IPS-NIHi7 (cell line): Measurements from ENCODE around the gene PBX3.

Source experiments
- DNase-seq: peaks from one replicate; pipeline ENCODE4 v3.0.0; 2012; ENCODE audit warnings: mixed read lengths; ENCODE audit errors: extremely low spot score

Gene PBX3

GRCh38 chr9:125973547-125973946, 226.4 kb downstream of the PBX3 start:
- DNase-seq: no peak

DNA sequence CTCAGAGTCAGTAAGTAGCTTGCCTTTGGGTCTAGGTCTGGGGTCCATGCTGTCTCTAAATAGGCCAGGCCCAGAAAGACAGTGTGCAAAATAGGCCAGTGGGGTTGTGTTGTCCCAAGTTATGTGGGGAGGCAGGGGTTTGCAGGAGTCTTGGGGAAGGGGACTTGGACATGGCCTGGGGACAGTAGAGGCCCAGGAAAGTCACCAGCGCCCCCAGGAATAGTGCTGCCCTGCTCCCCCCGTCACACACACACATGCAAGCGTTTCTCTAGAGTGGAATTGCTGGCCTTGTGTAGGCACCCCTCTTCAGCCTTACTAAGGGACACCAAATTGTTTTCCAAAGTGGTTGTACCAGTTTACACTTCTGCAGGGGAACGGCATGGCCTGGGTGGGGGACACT, 227.5 kb downstream of the PBX3 start:
- DNase-seq: no peak

- DNase-seq: no peak
Observed at GRCh38 chr9:125977223-125977622, 230.1 kb downstream of the PBX3 start.

- DNase-seq: no peak
Observed at GRCh38 chr9:125979383-125979782, 232.2 kb downstream of the PBX3 start.

DNA sequence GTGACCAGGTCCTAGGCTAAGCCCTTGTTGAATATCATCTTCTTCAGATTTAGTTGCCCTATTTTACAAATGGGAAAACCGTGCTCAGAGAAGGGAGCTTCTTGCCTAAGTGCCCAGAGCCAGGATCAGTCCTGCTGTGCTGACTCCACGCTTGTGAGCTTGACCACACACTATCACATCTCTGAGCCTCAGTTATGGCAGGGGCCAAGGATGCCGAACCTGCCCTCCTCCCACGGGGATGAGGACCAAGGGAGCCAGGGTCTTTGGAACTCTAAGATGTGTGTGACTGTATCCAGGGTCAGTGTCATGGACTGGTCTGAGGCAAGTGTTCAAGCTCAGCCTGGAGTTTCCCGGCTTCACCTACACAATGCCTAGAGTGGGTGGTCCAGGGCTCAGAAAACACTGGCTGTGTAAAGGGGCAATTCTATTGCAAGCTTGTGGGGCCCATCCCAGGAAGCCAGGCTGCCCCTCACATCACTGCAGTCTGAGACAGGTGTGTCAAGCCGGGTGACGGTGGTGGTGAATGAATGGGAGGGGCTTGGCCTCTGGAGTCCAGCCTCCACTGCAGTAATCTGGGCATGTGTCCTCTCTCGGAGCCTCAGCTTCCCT, 235.7 kb downstream of the PBX3 start:
- DNase-seq: no peak

GRCh38 chr9:125983681-125984080, 236.5 kb downstream of the PBX3 start:
- no peak for DNase-seq

GRCh38 chr9:125984461-125984860, 237.3 kb downstream of the PBX3 start:
- no peak for DNase-seq

DNA sequence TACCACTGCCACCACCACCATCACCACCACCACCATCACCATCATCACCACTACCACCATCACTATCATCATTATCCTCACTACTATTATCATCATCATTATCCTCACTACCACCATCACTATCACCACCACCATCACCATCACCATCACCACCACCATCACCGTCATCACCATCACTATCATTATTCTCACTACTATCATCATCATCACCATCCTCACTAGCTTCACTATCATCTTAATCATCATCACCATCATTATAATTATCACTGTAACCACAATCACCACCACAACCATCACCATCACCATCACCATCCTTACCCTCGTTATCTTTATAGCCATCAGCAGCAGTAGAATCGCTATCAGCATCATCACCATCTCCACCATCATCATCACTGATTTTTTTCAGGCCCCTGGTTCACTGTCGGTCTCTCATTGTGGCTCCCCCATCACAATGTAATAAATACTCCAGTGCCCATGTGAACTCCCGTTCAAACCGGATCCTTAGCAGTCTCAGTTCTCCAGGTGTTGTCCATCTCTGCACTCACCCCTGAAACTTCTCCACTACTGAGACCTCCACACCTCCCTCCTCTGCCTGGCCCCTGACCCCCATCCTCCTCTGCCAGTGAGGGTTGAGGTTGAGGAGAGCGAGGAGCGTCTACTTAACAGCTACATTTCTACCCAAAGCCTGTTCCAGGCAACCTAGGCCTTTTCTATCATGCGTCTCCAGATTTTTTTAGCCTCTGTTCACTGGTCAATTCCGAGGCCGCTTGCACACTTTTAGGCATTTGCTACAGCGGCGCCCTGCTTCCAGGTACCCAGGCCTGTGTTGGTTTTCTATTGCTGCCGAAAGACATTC, 238.2 kb downstream of the PBX3 start:
- DNase-seq: no peak

DNA sequence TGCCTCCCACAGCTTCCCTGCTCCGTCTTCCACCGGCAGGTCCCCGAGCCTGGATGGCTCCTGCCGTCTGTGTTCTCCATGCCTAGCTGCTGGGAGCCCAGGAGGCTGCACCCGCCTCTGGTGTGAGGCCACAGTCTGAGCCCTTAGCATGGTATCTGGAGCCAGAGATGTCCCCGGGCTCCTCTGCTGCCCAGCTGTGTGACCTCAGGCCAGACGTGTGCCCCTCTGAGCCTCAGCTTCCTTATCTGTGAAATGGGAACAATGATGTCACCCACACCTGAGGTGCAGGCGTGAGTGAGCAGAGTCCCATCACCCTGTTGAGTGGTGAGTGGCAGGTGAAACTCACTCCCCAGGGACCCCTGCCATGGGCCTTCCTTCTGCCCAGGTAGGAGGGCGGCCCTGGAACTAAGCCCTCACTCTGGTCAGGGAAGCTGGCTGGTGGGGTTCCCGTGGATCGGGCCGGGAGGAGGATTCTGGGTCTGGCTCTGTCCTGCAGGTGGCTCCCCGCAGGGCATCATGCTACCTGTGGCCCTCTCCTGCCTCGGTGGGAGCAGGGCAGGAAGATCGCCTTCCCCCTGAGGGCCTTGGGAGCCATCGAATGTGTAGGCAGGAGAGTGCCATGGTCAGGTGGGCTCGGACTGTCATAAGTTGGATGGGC, 239.0 kb downstream of the PBX3 start:
- no peak for DNase-seq

GRCh38 chr9:125986966-125987365, 239.8 kb downstream of the PBX3 start:
- no peak for DNase-seq

- no peak for DNase-seq
Observed at GRCh38 chr9:125987420-125987819, 240.2 kb downstream of the PBX3 start.

GRCh38 chr9:125988479-125989050, 241.4 kb downstream of the PBX3 start:
- no peak for DNase-seq

GRCh38 chr9:125989090-125989501, 241.9 kb downstream of the PBX3 start:
- no peak for DNase-seq

- DNase-seq: no peak
Observed at GRCh38 chr9:125989524-125990180, 242.5 kb downstream of the PBX3 start.

GRCh38 chr9:125990186-125990792, 243.1 kb downstream of the PBX3 start:
- DNase-seq: no peak

- no peak for DNase-seq
Observed at GRCh38 chr9:125990793-125991220, 243.6 kb downstream of the PBX3 start.

DNA sequence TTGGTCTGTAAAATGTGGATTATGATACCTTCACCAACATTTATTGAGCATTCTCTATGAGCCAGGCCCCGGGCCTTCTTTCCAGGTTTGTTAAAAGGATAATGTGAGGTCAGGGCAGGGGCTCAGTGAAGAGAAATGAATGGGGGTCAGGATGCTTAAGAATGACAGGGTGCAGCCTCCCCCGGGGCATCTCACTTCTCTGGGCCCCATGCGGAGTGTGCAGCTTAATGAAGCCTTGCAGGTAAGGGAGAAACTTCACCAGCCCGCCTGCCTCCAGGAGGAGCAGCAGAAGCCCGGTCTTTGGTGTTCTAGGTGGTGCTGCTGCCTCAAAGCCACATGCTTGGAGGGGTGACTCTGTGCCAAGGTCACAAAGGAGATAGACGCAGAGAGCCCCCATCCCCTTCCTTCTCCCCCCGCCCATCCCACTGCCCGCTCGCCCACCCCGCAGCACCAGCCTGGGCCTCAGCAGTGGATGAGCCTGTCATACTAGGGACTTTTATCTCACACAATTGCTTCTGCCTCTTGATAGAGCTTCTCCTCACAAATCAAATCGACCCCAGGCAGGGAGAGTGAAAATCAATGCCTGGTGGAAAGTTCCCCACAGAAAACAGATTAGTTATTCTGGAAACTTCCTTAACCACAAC, 244.8 kb downstream of the PBX3 start:
- no peak for DNase-seq

GRCh38 chr9:125992557-125992956, 245.4 kb downstream of the PBX3 start:
- no peak for DNase-seq

GRCh38 chr9:125993466-125993865, 246.3 kb downstream of the PBX3 start:
- DNase-seq: no peak

GRCh38 chr9:125994066-125994943, 247.1 kb downstream of the PBX3 start:
- DNase-seq: no peak
